Measurements from ENCODE around the gene MAML3. TPM values are rescaled to one million over a fixed set of nuclear protein-coding genes. Genes with fewer than 3 reads are reported as not detected.

MAML3 gene
- total RNA-seq, 1 donor from 2014 or later: 8.1 TPM

GRCh38 chr4:139720806-139721205, 433.2 kb downstream of the MAML3 start:
- Mint-ChIP-seq H3K4me1 (ENCODE audit: low read depth, unreplicated experiment) (peaks cover 8% of the 10 kb centered on the region), H3K27ac (ENCODE audit: unreplicated experiment) (no peak overlapping the region), H3K9me3 (ENCODE audit: unreplicated experiment) (no peaks in the 10 kb centered on the region), H3K4me3 (ENCODE audit: unreplicated experiment) (no peak overlapping the region), H3K36me3 (ENCODE audit: low read depth, unreplicated experiment) (peaks cover 16% of the 10 kb centered on the region), H3K27me3 (ENCODE audit: low read depth, unreplicated experiment) (no peaks in the 10 kb centered on the region)
- no peaks in the 10 kb centered on the region for H3K36me3 ChIP-seq (ENCODE audit: insufficient read depth, low read length)
- no peaks in the 10 kb centered on the region for H3K9me3 ChIP-seq (ENCODE audit: insufficient read depth, low read depth, low read length)
- DNase-seq (ENCODE audit: low read depth) (no peak), FAIRE-seq (no peak)
- no peak overlapping the region for H3K4me2 ChIP-seq (ENCODE audit: low read length)
- H3K27me3 ChIP-seq (ENCODE audit: insufficient read depth, low read length): no peaks in the 10 kb centered on the region
- H3K4me3 ChIP-seq (ENCODE audit: insufficient read depth, low read depth, low read length): no peak overlapping the region
- no peak overlapping the region for H3K9ac ChIP-seq (ENCODE audit: low read length)
- H3K27ac ChIP-seq (ENCODE audit: low read depth, low read length): no peak overlapping the region
- no peaks in the 10 kb centered on the region for H3K79me2 ChIP-seq (ENCODE audit: insufficient read depth, low read length)
- no peak for TF ChIP-seq CTCF (IDR thresholded peaks at IDR 0.05; ENCODE audit: insufficient read depth, low read depth, low read length)
- TF ChIP-seq EZH2 (IDR thresholded peaks at IDR 0.05; ENCODE audit: insufficient read depth, low read length): no peak
- H3K4me1 ChIP-seq (ENCODE audit: insufficient read depth, low read length): peaks cover 6% of the 10 kb centered on the region
- H4K20me1 ChIP-seq (ENCODE audit: insufficient read depth, low read length): no peaks in the 10 kb centered on the region
- no peak overlapping the region for H2AFZ ChIP-seq (ENCODE audit: low read depth, low read length)

GRCh38 chr4:139719381-139720101, 434.4 kb downstream of the MAML3 start:
- no peak overlapping the region for H3K4me2 ChIP-seq (ENCODE audit: low read length)
- no peak for DNase-seq (ENCODE audit: low read depth)
- H2AFZ ChIP-seq (ENCODE audit: low read depth, low read length): no peak overlapping the region
- Mint-ChIP-seq H3K27me3 (ENCODE audit: low read depth, unreplicated experiment) (no peaks in the 10 kb centered on the region), H3K27ac (ENCODE audit: unreplicated experiment) (no peak overlapping the region), H3K9me3 (ENCODE audit: unreplicated experiment) (no peaks in the 10 kb centered on the region), H3K4me3 (ENCODE audit: unreplicated experiment) (no peak overlapping the region), H3K36me3 (ENCODE audit: low read depth, unreplicated experiment) (peaks cover 16% of the 10 kb centered on the region), H3K4me1 (ENCODE audit: low read depth, unreplicated experiment) (peaks cover 21% of the 10 kb centered on the region)
- H3K27ac ChIP-seq (ENCODE audit: low read depth, low read length): no peak overlapping the region
- no peak overlapping the region for H3K9ac ChIP-seq (ENCODE audit: low read length)
- no peak for TF ChIP-seq CTCF (IDR thresholded peaks at IDR 0.05; ENCODE audit: insufficient read depth, low read depth, low read length)
- no peak for TF ChIP-seq EZH2 (IDR thresholded peaks at IDR 0.05; ENCODE audit: insufficient read depth, low read length)
- H3K4me1 ChIP-seq (ENCODE audit: insufficient read depth, low read length): peaks cover 9% of the 10 kb centered on the region
- H3K4me3 ChIP-seq (ENCODE audit: insufficient read depth, low read depth, low read length): no peak overlapping the region
- no peaks in the 10 kb centered on the region for H3K36me3 ChIP-seq (ENCODE audit: insufficient read depth, low read length)
- no peaks in the 10 kb centered on the region for H3K79me2 ChIP-seq (ENCODE audit: insufficient read depth, low read length)
- H4K20me1 ChIP-seq (ENCODE audit: insufficient read depth, low read length): no peaks in the 10 kb centered on the region
- H3K9me3 ChIP-seq (ENCODE audit: insufficient read depth, low read depth, low read length): no peaks in the 10 kb centered on the region
- no peaks in the 10 kb centered on the region for H3K27me3 ChIP-seq (ENCODE audit: insufficient read depth, low read length)
- no peak for FAIRE-seq

GRCh38 chr4:139718833-139719232, 435.2 kb downstream of the MAML3 start:
- no peaks in the 10 kb centered on the region for H3K27me3 Mint-ChIP-seq (ENCODE audit: low read depth, unreplicated experiment)
- Histone ChIP-seq H3K27me3 (ENCODE audit: insufficient read depth, low read length) (no peaks in the 10 kb centered on the region), H3K27ac (ENCODE audit: low read depth, low read length) (no peak overlapping the region), H3K4me2 (ENCODE audit: low read length) (no peak overlapping the region), H3K9me3 (ENCODE audit: insufficient read depth, low read depth, low read length) (no peaks in the 10 kb centered on the region), H3K4me1 (ENCODE audit: insufficient read depth, low read length) (peaks cover 9% of the 10 kb centered on the region), H3K4me3 (ENCODE audit: insufficient read depth, low read depth, low read length) (no peak overlapping the region), H3K36me3 (ENCODE audit: insufficient read depth, low read length) (no peaks in the 10 kb centered on the region), H3K79me2 (ENCODE audit: insufficient read depth, low read length) (no peaks in the 10 kb centered on the region), H4K20me1 (ENCODE audit: insufficient read depth, low read length) (no peaks in the 10 kb centered on the region), H3K9ac (ENCODE audit: low read length) (no peak overlapping the region), H2AFZ (ENCODE audit: low read depth, low read length) (no peak overlapping the region)
- no peak for DNase-seq (ENCODE audit: low read depth)
- H3K4me3 Mint-ChIP-seq (ENCODE audit: unreplicated experiment): no peak overlapping the region
- H3K4me1 Mint-ChIP-seq (ENCODE audit: low read depth, unreplicated experiment): peaks cover 27% of the 10 kb centered on the region
- no peaks in the 10 kb centered on the region for H3K9me3 Mint-ChIP-seq (ENCODE audit: unreplicated experiment)
- no peak for TF ChIP-seq EZH2 (IDR thresholded peaks at IDR 0.05; ENCODE audit: insufficient read depth, low read length)
- TF ChIP-seq CTCF (IDR thresholded peaks at IDR 0.05; ENCODE audit: insufficient read depth, low read depth, low read length): no peak
- H3K27ac Mint-ChIP-seq (ENCODE audit: unreplicated experiment): no peak overlapping the region
- peaks cover 16% of the 10 kb centered on the region for H3K36me3 Mint-ChIP-seq (ENCODE audit: low read depth, unreplicated experiment)
- FAIRE-seq: no peak

Data from astrocyte (in vitro differentiated cells and primary cell).